K562 (cell line): Measurements from ENCODE around the gene RBM25. TPM values are rescaled to one million over a fixed set of nuclear protein-coding genes. Genes with fewer than 3 reads are reported as not detected.
A peak's percentile ranks its signal among the peaks of the same experiment; 100 is the strongest.

ENCODE experiments used
- ATF3 ChIP-seq, 2 experiments: fragments of 450-650 bp in 1 of 2; sonication (generic) in 1 of 2; formaldehyde crosslinking in 1 of 2; IDR thresholded peaks in 1 of 2; conservative IDR thresholded peaks in 1 of 2; 2 replicates each; pipeline versions ENCODE4 v1.6.1 to v1.8.1; 2016 to 2023; ENCODE audit warnings: mild to moderate bottlenecking in 2 of 2, moderate library complexity in 2 of 2, inconsistent platforms in 1 of 2, missing genetic modification reagents in 1 of 2
- BRD4 ChIP-seq: fragments of 200-600 bp; sonication (generic); IDR thresholded peaks from 2 replicates; pipeline ENCODE4 v1.6.1; 2017; ENCODE audit warnings: inconsistent platforms
- CREB3L1 ChIP-seq: fragments of 450-650 bp; IDR thresholded peaks from 2 replicates; pipeline ENCODE4 v1.6.1; 2014; ENCODE audit warnings: low read depth, mild to moderate bottlenecking, moderate library complexity, borderline replicate concordance
- CTBP1 ChIP-seq: fragments of 450-650 bp; IDR thresholded peaks from 2 replicates; pipeline ENCODE4 v1.6.1; 2016; ENCODE audit warnings: borderline replicate concordance
- CTCF ChIP-seq, 3 experiments: IDR thresholded peaks in 2 of 3; conservative IDR thresholded peaks in 1 of 3; 2 replicates each; pipeline ENCODE4 v1.5.1; 2011 to 2012; ENCODE audit warnings: low read length in 3 of 3, mild to moderate bottlenecking in 3 of 3, control low read depth in 2 of 3, improper control_type of control experiment in 1 of 3, inconsistent platforms in 1 of 3, low read depth in 1 of 3, mixed read lengths in 1 of 3, moderate library complexity in 1 of 3; ENCODE audit not compliant: insufficient read depth in 2 of 3
- DIDO1 ChIP-seq: fragments of 450-650 bp; IDR thresholded peaks from 2 replicates; pipeline ENCODE4 v1.6.1; 2016; ENCODE audit warnings: low read depth, missing biosample characterization, missing genetic modification characterization
- ELK1 ChIP-seq: sonication (generic); formaldehyde crosslinking; IDR thresholded peaks from 2 replicates; pipeline ENCODE4 v1.8.1; 2022; ENCODE audit warnings: missing genetic modification reagents
- ESRRA ChIP-seq: fragments of 450-650 bp; IDR thresholded peaks from 2 replicates; pipeline ENCODE4 v1.6.1; 2014; ENCODE audit warnings: low read depth, mild to moderate bottlenecking, moderate library complexity, borderline replicate concordance
- FIP1L1 ChIP-seq: fragments of 200-400 bp; formaldehyde crosslinking; IDR thresholded peaks from 2 replicates; pipeline ENCODE4 v1.6.1; 2018; ENCODE audit warnings: mild to moderate bottlenecking, low read depth, low read length; ENCODE audit not compliant: poor library complexity, severe bottlenecking
- JUNB ChIP-seq: fragments of 450-650 bp; formaldehyde crosslinking; conservative IDR thresholded peaks from 2 replicates; pipeline ENCODE4 v1.4.0; 2020; ENCODE audit warnings: mild to moderate bottlenecking
- JUND ChIP-seq, 2 experiments: IDR thresholded peaks; 2 replicates in 1 of 2; 3 replicates in 1 of 2; pipeline ENCODE4 v1.6.1; 2011; ENCODE audit warnings: borderline replicate concordance in 2 of 2, low read depth in 2 of 2, low read length in 2 of 2, improper control_type of control experiment in 1 of 2, missing biosample characterization in 1 of 2, missing genetic modification characterization in 1 of 2, missing genetic modification reagents in 1 of 2
- MAX ChIP-seq: sonication (generic); formaldehyde crosslinking; IDR thresholded peaks from 2 replicates; pipeline ENCODE4 v1.9.0; 2022; ENCODE audit warnings: mild to moderate bottlenecking, missing genetic modification reagents
- MCM3 ChIP-seq: fragments of 450-650 bp; IDR thresholded peaks from 2 replicates; pipeline ENCODE4 v1.6.1; 2016
- MTF1 ChIP-seq: fragments of 250-450 bp; sonication (Bioruptor Pico); IDR thresholded peaks from 2 replicates; pipeline ENCODE4 v1.9.0; 2021; ENCODE audit warnings: moderate library complexity, mild to moderate bottlenecking, inconsistent platforms, borderline replicate concordance
- PHF20 ChIP-seq: fragments of 450-650 bp; IDR thresholded peaks from 2 replicates; pipeline ENCODE4 v1.6.1; 2018; ENCODE audit not compliant: partially characterized antibody
- RBBP5 ChIP-seq: fragments of 200-600 bp; sonication (generic); IDR thresholded peaks from 2 replicates; pipeline ENCODE4 v1.6.1; 2012; ENCODE audit warnings: borderline replicate concordance, mild to moderate bottlenecking, low read length, control low read depth, inconsistent platforms; ENCODE audit not compliant: insufficient read depth, poor library complexity, severe bottlenecking
- SMARCC2 ChIP-seq: fragments of 450-650 bp; IDR thresholded peaks from 2 replicates; pipeline ENCODE4 v1.6.1; 2017; ENCODE audit warnings: antibody characterized with exemption, moderate library complexity, mild to moderate bottlenecking, low read depth
- SP1 ChIP-seq: sonication (generic); formaldehyde crosslinking; IDR thresholded peaks from 2 replicates; pipeline ENCODE4 v1.8.1; 2022; ENCODE audit warnings: mild to moderate bottlenecking, missing genetic modification reagents
- SP2 ChIP-seq: IDR thresholded peaks from 2 replicates; pipeline ENCODE4 v1.6.1; 2011; ENCODE audit warnings: mild to moderate bottlenecking, low read depth, low read length, moderate library complexity; ENCODE audit not compliant: poor library complexity, severe bottlenecking; ENCODE audit errors: extremely low read depth
- SUPT5H ChIP-seq: fragments of 450-650 bp; IDR thresholded peaks from 2 replicates; pipeline ENCODE4 v1.6.1; 2016
- U2AF1 ChIP-seq: fragments of 200-400 bp; formaldehyde crosslinking; optimal IDR thresholded peaks from 2 replicates; pipeline ENCODE3; 2017; ENCODE audit warnings: mild to moderate bottlenecking, low read depth, low read length, moderate library complexity
- polyA plus RNA-seq, 8 experiments: library from polyadenylated mRNA; depleted of rRNA in 4 of 8; stranded (reverse) in 5 of 8; unstranded in 3 of 8; fragments of >200 nt; fragmentation: Nextera tagmentation in 2 of 8; fragmentation: Illumina TruSeq in 1 of 8; extraction: Ambion mirVana in 2 of 8; extraction: Trizol in 1 of 8; gene quantifications; 2 replicates each; pipeline versions ENCODE4 v1.2.1 to v1.2.3, GENCODE V29; 2011 to 2014; ENCODE audit warnings: inconsistent platforms in 1 of 8, missing spikeins in 1 of 8
- total RNA-seq, 7 experiments: library from RNA; depleted of rRNA in 6 of 7; stranded (reverse); fragments of >200 nt in 6 of 7; fragmentation: Illumina TruSeq in 2 of 7; extraction: Trizol in 2 of 7; gene quantifications; 2 replicates each; pipeline versions ENCODE4 v1.2.1 to v1.2.3, GENCODE V29; 2011 to 2021; ENCODE audit warnings: low replicate concordance in 1 of 7

Gene RBM25
- total and polyA plus RNA-seq, 9 of the 15 experiments (the other 6 are each of a cell fraction or from before 2014, with no cell fraction given), result 28.6 to 80.1 (median 48.1) TPM

GRCh38 chr14:73058224-73058921, at the start of gene RBM25 (continued):
- TF ChIP-seq ATF3 (IDR thresholded peaks at IDR 0.05) (peak; percentile 81), ATF3 (CRISPR knock-in tag; conservative IDR thresholded peaks at IDR 0.05) (peak; percentile 94), DIDO1 (tag) (no peak), CTCF (IDR thresholded peaks at IDR 0.05 in 2 of 3, conservative IDR thresholded peaks at IDR 0.05 in 1 of 3; ENCODE audit: insufficient read depth in 2 of 3, low read depth in 1 of 3, low read length in 3 of 3) (peak in 1 of 3 experiments; percentile 24; a peak in 2 of 6 replicates), MTF1 (CRISPR knock-in tag) (no peak), CREB3L1 (peak; percentile 87; the same call in 1 of the 2 replicates), MCM3 (no peak), BRD4 (no peak), JUND (IDR thresholded peaks at IDR 0.05; ENCODE audit: borderline replicate concordance, low read depth, low read length) (peak; percentile 93), JUND (tag; IDR thresholded peaks at IDR 0.05; ENCODE audit: borderline replicate concordance, low read depth, low read length) (peak; percentile 82; the same call in 1 of the 3 replicates), ELK1 (CRISPR knock-in tag) (no peak), RBBP5 (peak; percentile 85), JUNB (peak; percentile 37; the same call in 1 of the 2 replicates), PHF20 (peak; percentile 24), U2AF1 (no peak), SP2 (peak; percentile 95), CTBP1 (peak; percentile 34; the same call in 1 of the 2 replicates), SP1 (peak; percentile 65), MAX (CRISPR knock-in tag) (peak; percentile 54; the same call in 1 of the 2 replicates), SUPT5H (peak; percentile 98), ESRRA (peak; percentile 78; the same call in 1 of the 2 replicates), FIP1L1 (peak; percentile 29), SMARCC2 (no peak)
